Measurements from ENCODE around the gene TSHZ3. TPM values are rescaled to one million over a fixed set of nuclear protein-coding genes. Genes with fewer than 3 reads are reported as not detected.

TSHZ3 gene
- total and polyA plus RNA-seq, 2 of the 8 experiments (the other 6 are each of a cell fraction or from before 2014, with no cell fraction given) = 3.1 to 12.3 TPM

- Histone ChIP-seq H2BK12ac (ENCODE audit: low read depth, low read length) (no peak overlapping the region), H2BK120ac (replicated peaks; ENCODE audit: low read depth, low read length) (no peak overlapping the region), H3K56ac (replicated peaks; ENCODE audit: insufficient read length, low read depth, low read length) (no peak overlapping the region), H3K4me3 (ENCODE audit: extremely low read depth in 1 of 4, insufficient read depth in 2 of 4, low read depth in 3 of 4, low read length in 4 of 4) (no peak overlapping the region), H2AK5ac (ENCODE audit: low read depth, low read length) (no peak overlapping the region), H2BK20ac (ENCODE audit: low read length) (no peak overlapping the region), H3K4me1 (replicated peaks in 1 of 4; ENCODE audit: control insufficient read depth in 3 of 4, insufficient read depth in 4 of 4, low read length in 3 of 4) (peaks cover 0 to 3% (median 0%) of the 10 kb centered on the region in 4 experiments; a peak in 1 of 7 replicates), H3K9ac (replicated peaks in 1 of 4; ENCODE audit: extremely low read depth in 1 of 4, low read depth in 3 of 4, low read length in 3 of 4) (no peak overlapping the region), H3K9me3 (ENCODE audit: insufficient read depth in 2 of 2, low read depth in 1 of 2, low read length in 1 of 2) (no peaks in the 10 kb centered on the region), H3K23ac (ENCODE audit: insufficient read length) (no peak overlapping the region), H3K36me3 (ENCODE audit: control insufficient read depth in 2 of 4, insufficient read depth in 4 of 4, low read length in 3 of 4) (no peaks in the 10 kb centered on the region; a peak in 1 of 8 replicates), H3K4ac (replicated peaks; ENCODE audit: insufficient read length, low read depth, low read length) (no peak overlapping the region), H4K91ac (replicated peaks; ENCODE audit: insufficient read length, low read length) (no peak overlapping the region), H2BK15ac (ENCODE audit: low read length) (no peak overlapping the region), H3K14ac (ENCODE audit: insufficient read length) (no peak overlapping the region), H4K8ac (ENCODE audit: extremely low read depth, insufficient read depth, low read length) (no peak overlapping the region), H4K20me1 (replicated peaks in 1 of 2; ENCODE audit: control insufficient read depth in 1 of 2, insufficient read depth in 2 of 2, low read length in 2 of 2) (peaks cover 0 to 4% of the 10 kb centered on the region in 2 experiments), H3K18ac (ENCODE audit: extremely low read depth, low read length) (no peak overlapping the region), H3K79me2 (ENCODE audit: control insufficient read depth in 1 of 2, insufficient read depth in 2 of 2, low read length in 2 of 2) (peaks cover 0 to 6% of the 10 kb centered on the region in 2 experiments; a peak in 1 of 4 replicates), H3K79me1 (ENCODE audit: low read depth, low read length) (peaks cover 4% of the 10 kb centered on the region; the same call in 1 of the 2 replicates), H2BK5ac (ENCODE audit: low read depth, low read length) (no peak overlapping the region), H2AFZ (ENCODE audit: low read length) (no peak overlapping the region), H3K4me2 (ENCODE audit: insufficient read depth in 1 of 2, low read depth in 2 of 2, low read length in 2 of 2) (no peak overlapping the region), H4K5ac (ENCODE audit: insufficient read length, low read depth, low read length) (no peak overlapping the region), H3K27ac (ENCODE audit: low read depth, low read length) (no peak overlapping the region), H3K27me3 (replicated peaks in 1 of 4; ENCODE audit: control insufficient read depth in 3 of 4, extremely low read depth in 1 of 4, insufficient read depth in 3 of 4, low read length in 3 of 4) (no peaks in the 10 kb centered on the region), H3K23me2 (ENCODE audit: low read depth, low read length) (no peaks in the 10 kb centered on the region)
- no peak for FAIRE-seq
- ChIA-PET POLR2A (ENCODE audit: partially characterized antibody) (interaction anchor here (0.7 kb wide), 1 partner anchor 1544 kb away, joined by 3 read pairs; no protein-coding TSS in a partner anchor), CTCF (ENCODE audit: partially characterized antibody) (interaction anchor here (1.1 to 1.2 kb wide), 2 partner anchors 14 to 36 kb away, joined by 3 to 4 read pairs; no protein-coding TSS in a partner anchor)
- no peak for DNase-seq (ENCODE audit: low read depth in 1 of 2, low spot score in 2 of 2)
- 94% methylated on average over 11 of the region's 11 CpGs; no CpG with 5 or more reads in 1 of the 2 experiments for WGBS, 2 experiments (ENCODE audit: extremely low coverage in 1 of 2, insufficient coverage in 1 of 2, insufficient read length in 1 of 2, insufficient replicate concordance in 2 of 2, low coverage in 1 of 2, low lambda C conversion rate in 2 of 2, missing lambda C conversion rate in 1 of 2)
- TF ChIP-seq TCF12 (IDR thresholded peaks at IDR 0.05; ENCODE audit: low read depth, low read length) (no peak), RXRA (IDR thresholded peaks at IDR 0.05; ENCODE audit: insufficient read depth, low read depth, low read length) (no peak), CBX8 (IDR thresholded peaks at IDR 0.05; ENCODE audit: borderline replicate concordance, low read depth, low read length) (no peak), NANOG (IDR thresholded peaks at IDR 0.05; ENCODE audit: insufficient read depth, low read depth, low read length, poor library complexity, severe bottlenecking) (no peak), POLR2A (IDR thresholded peaks at IDR 0.05; ENCODE audit: control extremely low read depth in 1 of 2, low read depth in 2 of 2, low read length in 2 of 2) (no peak), SIRT6 (IDR thresholded peaks at IDR 0.05; ENCODE audit: low read length) (no peak), BACH1 (IDR thresholded peaks at IDR 0.05; ENCODE audit: low read length) (no peak), PHF8 (conservative IDR thresholded peaks at IDR 0.05; ENCODE audit: low read depth, low read length) (no peak), CHD2 (IDR thresholded peaks at IDR 0.05; ENCODE audit: low read length) (no peak), BCL11A (IDR thresholded peaks at IDR 0.05; ENCODE audit: low read depth in 2 of 2, low read length in 2 of 2) (no peak), KDM1A (IDR thresholded peaks at IDR 0.05; ENCODE audit: borderline replicate concordance, low read length) (no peak), EZH2 (IDR thresholded peaks at IDR 0.05; ENCODE audit: low read depth, low read length, severe bottlenecking) (no peak)
These were observed 68.8 kb downstream of the TSHZ3 start for GRCh38 chr19:31280287-31281006.
